Measurements from ENCODE around the gene PRLR.

DNA sequence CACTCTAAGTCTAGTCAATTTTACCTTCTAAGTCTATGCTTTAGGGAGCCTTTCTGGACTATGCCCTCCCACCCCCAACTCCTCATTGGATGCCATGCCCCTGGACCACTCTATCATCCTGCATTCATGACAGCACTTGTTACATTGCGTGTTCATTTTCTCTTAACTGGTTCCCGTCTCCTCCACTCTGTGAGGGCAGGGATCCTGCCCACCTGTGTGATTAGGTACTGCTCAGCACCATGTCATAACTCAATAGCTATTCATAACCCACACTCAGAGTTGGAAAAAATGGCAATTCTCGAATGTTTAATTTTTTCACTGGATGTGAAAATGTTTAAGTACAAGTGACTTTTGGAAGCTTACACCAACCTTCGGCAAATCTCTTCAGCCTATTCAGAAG is 88.5 kb downstream of the PRLR start:
- TF ChIP-seq CTCF (IDR thresholded peaks at IDR 0.05; ENCODE audit: insufficient read depth, low read depth, low read length) = no peak
- TF ChIP-seq EZH2 (IDR thresholded peaks at IDR 0.05; ENCODE audit: insufficient read depth, low read length) = no peak

Data from astrocyte (in vitro differentiated cells and primary cell).